GM18909 (cell line): ENCODE results near the gene AGBL4.
A peak's percentile ranks its signal among the peaks of the same experiment; 100 is the strongest.

ENCODE experiments used
- ATAC-seq: cut with Tn5 transposase; IDR thresholded peaks from one replicate; pipeline ENCODE4 v1.9.1; 2021; ENCODE audit warnings: mild to moderate bottlenecking; ENCODE audit not compliant: unreplicated experiment, poor library complexity

The AGBL4 gene

DNA sequence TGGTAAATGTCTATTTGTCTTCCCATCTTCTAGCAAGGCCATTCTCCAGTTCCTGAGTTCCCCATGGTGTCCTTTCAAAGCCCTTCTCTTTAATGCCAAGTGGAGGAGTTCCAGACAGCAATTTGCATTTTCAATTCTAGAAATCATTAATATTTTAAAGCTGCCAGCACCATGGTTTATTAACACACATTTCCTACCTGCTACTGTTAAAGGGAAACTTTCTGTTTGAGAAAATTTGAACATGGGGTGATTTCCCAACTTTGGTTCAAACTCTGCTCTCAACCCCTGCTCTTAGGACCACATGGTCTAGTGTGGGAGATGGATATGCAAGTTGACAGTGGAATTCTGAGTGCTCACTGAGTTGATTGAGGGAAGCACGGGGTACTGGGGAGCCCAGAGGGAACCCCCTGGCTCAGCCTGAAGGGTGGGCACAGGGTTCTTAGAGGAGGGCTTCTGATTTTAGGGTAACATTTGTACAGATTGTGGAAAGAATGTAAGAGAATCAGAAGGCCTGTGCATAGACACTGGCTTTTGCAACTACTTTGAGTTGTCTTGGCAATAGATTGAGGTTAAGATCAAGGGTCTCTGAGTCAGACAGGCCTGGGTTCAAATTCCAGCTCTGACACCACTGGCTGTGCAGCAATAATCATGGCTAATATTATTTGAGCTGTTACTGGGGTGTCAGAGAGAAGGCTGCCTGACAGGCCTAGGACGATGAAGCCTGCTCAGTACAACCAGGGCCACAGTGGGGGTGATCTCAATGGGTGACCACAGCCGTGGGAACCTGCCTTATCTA lies 1344.8 kb downstream of the AGBL4 start:
- peak; percentile 40 for ATAC-seq

DNA sequence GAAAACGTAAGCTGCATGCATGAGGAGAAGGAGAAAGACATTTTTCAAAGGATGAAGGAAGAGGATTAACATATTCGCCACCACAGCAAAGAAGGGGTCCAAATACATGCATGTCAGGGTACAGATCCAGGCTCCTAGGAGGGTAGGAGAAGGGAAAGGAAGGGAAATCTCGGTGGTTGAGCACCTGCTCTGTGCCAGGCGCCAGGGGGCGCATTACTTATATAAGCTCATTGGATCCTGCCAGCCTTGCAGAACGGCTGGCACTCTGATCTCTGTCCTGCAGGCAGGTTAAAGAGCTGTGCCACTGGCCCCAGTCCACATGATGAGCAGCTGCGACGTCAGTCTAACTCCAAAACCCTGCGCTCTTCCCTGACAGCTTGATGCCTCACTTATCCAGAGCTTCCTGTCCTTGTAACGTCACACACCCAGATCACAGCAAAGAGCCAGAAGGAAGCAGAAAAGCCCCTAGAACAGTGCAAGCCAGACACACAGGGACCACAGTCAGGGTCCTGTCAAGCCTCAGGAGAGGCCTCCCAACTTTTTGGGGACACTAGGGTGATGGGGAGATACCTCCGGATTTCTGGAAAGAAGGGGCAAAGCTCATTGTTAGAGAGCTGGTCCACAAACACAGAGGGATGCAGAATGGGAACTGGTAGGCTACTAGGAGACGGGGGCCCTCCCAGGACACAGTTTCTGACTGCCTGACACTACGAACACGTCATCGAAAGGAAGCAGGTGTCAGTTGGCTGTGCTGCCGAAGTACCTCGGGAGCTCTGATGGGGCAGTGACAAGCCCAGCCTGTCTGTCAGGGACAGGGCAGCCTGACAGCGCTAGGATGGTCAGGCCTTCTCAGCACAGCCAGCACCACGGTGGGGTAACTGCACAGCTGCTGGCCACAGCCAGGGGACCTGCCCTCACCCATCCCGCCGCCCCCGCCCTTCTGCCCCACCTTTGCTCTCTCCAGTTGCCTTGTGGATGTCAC lies 1346.2 kb downstream of the AGBL4 start:
- ATAC-seq: peak; percentile 59

DNA sequence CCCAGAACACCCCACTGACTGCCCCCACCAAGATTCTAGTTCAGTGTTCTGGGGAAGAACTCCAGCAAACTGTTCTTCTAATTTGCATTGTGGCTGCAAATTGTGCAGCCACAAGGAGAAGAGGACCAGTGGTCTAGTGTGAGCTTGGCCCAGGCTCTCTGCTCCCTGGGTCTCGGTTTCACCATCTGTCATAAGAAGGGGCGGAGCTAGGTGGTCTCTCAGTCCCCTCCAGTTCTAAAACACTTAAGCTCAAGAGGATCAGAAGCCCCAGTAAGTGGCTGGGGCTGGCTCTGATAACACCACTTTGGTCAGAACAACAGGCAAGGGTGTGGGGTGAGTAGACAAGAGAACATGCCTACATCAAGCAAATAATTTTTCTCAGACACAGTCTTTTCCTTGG lies 1346.9 kb downstream of the AGBL4 start:
- ATAC-seq: peak; percentile 38

DNA sequence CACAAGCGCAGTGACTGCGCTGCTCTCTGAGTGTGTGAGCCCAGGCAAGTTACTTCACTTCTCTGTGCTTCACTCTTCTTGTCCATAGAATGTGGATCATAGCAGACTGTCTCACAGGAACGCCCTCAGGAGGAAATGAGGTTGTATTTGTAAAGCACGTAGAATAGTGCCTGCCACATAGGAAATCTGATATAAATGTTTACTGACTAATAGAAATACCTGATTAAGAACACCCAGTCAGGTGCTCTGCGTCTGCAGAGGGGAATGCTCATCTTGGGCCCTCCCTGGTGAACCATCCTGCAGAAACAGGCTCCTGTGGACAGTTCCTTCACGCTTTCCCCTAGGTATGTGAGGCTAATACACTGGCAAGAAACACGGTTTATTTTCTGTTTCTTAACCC lies 1347.4 kb downstream of the AGBL4 start:
- ATAC-seq: no peak

DNA sequence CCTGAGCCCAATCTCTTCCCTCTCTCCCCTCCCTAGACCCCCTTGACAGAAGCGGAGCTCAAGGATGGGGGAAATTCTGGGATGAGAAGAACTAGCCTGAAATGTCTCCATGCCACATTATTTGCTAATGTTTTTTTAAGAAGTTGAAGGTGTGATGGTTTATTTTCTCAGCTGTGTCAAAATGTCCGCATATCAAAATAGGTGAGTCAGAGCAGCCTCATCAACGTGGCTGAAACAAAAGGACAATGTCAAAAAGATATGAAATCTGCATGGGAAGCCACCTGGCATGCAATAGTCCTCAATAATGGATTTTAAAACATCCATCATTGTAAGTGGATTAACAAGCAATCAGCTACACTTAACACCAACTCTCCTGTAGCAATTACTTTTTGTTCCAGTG lies 1348.5 kb downstream of the AGBL4 start:
- no peak for ATAC-seq

DNA sequence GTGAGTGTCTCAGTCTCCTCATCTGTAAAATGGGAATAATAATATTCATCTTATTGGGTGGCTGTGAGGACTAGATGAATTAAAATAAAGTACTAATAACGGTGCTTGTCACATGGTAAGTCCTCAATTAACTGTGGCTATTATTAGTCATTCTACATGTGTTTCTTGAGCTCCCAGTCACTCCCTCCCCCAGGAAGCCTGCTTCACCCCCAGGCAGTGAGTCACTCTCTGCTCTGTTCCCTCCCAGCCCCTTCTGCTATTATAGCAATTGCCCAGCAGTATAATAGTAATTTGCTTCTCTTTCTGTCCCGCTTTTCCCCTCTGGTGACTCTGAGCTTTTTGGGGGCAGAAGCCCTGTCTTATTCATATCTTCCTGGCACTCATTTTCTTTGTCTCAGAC lies 1349.1 kb downstream of the AGBL4 start:
- ATAC-seq: no peak

DNA sequence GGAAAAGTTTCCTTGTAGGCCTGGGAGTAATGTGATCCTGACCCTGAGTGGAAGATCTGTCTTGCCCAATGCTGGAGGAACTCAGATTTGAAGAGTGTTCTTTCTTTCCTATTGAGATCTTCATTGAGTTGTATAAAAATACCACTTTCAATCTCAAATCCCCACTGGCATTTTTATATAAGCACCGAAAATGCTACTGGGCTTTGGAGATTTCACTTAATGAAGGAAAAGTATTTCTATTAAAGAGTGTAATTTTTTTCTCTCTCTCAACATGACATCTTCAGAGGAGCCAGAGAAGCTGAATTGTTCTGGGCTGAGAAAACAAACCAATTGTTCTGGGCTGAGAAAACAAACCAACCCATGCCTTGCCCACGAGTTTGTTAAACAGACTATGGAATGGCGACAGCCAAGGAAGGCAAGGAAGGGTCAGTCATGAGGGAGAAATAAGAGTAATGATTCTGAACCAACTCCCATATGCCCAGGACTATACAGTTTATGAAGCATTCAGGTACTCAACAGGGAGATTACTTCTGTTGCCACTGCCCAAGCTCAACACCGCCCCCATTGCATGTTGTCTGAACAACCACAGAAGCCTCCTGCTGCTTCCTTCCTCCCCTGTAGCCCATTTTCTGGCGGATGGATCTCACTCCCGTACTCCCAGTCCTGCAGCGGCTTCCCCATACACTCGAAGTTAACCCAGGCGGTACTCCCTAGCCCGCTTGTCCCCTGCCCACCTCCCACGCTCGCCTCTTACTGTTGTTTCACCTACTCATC lies 1350.2 kb downstream of the AGBL4 start:
- no peak for ATAC-seq

DNA sequence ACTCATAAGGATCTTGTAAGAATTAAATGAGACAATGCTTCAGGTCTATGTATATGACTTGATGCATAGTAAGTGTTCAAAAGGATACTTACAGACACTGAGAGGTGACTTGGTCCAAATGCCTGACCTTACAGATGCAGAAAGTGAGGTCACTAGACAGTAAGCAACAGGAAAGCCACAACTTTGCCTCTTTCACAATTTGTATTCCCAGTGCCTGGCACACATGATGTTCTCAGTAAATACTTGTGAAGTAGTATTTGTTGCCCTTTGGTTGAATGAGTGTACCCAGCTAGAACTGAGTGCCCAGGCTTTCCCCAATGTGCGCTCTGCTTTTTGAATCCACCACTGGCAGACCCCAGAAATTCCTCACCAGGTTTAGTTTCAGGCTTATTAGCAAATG lies 1352.2 kb downstream of the AGBL4 start:
- no peak for ATAC-seq

DNA sequence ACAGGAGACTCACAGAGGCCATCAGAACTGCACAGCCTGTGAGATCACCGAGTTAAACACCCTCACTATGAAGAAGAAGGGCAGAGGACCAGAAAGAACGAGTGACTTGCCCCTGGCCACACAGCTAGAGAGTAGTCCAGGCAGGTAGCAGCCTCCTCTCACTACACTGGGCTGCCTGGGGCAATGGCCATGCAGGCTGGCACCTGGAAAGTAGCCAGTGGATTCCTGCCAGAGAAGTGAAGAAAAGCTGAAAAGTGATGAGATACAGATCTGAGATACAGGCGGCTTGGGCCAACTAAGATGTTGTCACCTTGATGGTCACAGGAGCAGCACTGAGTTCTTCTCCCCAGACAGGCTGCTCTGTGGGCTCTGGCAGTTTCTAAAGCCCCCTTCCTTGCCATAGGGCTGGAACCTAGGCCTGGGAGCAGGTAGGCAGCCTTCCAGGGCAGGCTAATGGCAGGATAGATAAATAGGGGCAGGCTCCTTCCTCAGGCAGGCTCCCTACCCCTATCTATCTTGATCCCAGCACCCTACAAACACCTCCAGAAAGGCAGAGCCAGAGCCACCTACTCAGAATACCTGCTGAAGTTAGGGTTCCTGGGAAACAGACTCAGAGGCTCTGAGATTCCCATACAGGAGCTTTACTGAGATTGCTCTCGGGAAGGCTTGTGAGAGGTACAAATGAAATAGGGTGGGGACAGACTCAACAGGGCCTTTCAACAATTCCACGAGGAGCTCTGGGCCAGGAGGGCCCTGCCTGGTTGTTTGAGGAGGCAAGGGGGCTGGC lies 1353.3 kb downstream of the AGBL4 start:
- no peak for ATAC-seq

DNA sequence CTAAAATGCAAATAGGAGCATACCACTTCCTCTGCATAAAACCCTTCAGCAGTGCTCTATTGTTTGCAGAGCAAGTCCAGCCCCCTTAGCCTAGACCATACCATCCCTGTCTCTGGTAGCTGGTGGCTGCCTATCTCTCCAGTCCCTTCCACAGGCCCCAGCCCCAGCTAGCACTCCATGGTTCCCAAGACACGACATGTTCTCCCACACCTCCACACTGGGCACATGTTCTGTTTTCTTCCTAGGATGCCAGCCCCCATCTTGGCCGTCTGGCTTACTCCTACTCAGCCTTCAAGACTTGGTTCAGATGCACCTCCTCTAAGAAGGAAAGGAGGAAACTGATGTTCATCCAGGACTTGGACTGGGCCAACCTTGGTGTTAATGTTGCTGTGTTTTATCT lies 1355.4 kb downstream of the AGBL4 start:
- ATAC-seq: no peak

DNA sequence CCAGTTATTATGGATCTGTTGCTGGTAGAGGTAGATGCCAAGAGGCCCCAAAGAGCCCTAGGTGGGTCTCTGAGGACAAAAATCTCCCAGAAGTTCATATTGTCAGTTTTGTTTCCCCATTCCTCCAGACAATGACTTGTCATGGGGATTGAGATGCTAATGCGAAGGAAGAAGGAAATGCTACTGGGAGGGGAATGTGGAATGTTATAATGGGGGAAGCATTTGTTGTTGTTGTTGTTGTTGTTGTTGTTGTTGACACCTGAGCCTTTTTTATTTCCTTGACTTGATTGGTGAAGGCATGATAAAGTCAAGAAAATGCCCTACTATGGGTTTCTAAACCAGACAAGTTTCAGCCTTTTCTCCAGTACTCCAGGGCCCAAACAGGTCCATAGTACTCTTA lies 1356.0 kb downstream of the AGBL4 start:
- no peak for ATAC-seq

DNA sequence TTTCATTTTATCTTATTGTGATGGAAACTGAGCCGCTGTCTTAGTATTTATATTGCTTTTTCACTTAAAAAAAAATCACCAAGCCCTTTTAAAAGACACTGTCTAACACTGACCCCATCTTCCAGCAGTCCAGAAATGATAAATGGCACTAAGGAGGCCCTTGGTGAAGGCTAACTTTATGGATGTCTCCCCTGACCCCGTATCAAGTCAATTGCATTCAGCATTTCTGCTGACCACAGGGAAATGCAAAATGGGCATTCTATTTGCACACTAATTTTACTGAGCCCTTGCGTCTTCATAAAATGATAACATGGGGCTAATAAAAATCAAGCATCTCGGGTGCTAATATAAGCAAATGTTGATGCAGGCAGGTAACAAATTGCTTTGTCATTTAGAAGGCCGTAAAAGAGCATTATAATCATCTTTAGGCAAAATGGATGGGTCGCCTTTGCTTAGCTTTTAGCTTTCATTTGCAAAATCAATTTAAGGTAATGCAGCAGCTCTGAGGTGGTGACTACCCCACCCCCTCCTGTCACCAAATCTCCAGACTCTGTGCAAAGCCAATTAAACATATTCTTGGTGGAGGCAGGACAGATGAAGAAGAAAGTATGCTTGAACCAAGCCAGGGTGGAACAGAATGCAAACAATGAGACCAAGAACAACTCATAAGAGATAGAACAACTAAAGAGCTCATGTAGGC lies 1357.9 kb downstream of the AGBL4 start:
- no peak for ATAC-seq

DNA sequence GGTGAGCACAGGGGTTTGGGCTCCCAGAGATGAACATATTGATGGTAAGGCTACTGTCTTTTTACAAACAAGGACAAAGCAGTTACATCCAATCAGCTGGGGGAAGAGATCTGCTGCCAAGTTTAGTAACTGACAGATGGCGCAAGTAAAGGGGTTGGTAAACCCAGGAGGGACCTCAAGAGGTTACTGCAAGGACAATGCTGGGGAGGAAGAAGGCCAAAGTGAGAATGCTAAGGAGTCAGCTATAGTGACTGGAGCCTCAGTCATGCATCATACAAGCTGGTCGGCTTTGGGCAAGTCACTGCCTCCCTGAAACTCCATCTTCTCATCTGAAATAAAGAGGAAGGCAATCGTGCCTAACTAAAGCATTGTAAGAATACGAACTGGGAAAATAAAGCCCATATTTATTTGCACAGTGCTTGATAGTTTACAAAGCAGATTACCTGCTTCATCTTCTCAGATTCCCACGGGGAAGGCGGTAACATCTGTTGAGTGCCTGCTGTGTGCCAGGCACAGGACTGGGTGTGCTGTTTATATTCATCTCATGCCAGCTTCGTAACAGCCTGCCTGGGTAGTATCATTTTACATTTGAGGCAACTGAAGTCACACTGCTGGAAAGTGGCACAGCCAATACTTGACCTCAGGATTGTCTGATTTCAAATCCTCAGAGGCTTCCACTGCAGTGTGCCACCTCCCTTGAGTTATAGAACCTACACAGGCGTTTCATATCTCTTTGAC lies 1361.9 kb downstream of the AGBL4 start:
- no peak for ATAC-seq

DNA sequence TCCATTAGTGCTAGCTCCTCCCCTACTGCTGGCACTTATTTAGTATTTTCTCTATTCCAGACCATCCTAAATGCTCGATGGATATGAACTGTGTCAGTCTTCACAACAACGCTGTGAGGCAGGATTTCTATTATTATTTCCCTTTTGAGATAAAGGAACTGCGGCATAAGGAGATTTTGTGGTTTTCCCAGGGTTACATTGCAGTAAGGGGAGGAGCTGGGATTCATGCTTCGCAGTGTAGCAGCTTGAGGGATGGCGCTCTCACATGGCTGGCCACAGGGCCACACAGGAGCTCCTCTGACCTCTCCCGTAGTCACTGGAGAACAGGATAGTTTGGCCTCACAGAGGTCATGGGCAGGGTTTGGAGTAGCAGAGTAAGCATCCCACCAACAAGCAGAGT lies 1364.0 kb downstream of the AGBL4 start:
- no peak for ATAC-seq

DNA sequence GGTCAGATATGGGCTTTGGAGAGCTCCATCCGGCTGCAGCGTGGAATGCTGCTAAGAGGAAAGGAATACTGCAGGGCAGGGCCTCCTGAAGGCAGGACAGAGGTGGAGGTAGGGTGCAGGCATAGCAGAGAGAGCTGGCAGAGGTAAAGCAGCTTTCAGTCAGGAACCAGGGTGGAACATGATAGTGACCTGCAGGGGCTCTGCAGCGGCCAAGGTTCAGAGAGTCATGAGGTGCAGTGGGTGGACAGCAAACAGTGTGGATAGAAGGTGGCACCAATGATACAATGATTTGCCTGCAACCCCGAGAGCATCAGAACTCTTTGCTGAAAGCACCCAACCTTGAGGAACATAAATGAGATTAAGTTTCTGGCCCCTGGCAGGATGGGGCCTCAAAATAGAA lies 1366.3 kb downstream of the AGBL4 start:
- ATAC-seq: no peak

DNA sequence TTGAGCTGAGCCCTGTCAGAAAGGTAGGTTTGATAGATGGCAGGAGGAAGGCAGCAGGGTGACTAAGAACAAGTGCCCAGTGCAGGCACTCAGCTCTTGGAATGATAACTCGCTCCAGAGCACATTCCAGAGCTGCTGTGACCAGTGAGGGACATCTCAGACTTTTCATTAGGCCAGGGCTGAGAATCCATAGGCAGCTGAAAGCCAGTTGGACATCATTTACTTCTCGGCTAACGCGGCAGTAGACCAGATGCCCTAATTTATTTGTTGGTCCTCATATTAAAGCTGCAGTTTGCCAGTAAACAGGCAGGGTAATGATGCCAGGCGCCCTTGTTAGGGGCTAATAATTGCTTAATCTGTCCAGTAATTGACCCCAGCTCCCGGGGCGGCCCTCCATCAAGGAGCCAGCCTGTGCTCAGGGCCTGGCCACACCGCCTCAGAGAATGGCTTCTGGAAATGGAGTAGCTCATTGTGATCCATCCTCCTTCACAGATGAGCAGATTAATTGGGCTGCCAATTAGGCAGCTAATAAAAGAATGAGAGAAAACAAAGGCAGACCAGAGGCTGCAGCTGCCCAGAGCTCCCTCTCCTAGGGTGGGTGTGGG lies 1369.0 kb downstream of the AGBL4 start:
- ATAC-seq: no peak

DNA sequence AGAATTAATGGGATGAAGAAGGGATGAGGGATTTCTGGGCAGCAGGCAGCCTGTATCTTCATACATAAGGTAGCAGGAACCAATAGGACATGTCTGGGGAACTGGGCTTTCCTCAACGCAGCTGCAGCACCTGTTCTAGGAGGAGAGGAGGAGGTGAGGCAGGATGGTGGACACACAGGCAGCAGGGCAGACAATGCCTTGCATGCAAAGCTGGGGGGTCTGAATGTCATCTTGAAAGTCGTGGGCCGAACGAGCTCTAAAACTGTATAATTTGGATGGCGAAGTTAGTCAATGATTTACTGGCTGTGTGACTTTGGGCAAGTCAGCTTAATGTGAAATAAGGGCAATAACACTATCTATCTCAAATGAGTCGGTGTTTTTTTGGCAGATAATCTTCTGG lies 1371.4 kb downstream of the AGBL4 start:
- ATAC-seq: peak; percentile 55

DNA sequence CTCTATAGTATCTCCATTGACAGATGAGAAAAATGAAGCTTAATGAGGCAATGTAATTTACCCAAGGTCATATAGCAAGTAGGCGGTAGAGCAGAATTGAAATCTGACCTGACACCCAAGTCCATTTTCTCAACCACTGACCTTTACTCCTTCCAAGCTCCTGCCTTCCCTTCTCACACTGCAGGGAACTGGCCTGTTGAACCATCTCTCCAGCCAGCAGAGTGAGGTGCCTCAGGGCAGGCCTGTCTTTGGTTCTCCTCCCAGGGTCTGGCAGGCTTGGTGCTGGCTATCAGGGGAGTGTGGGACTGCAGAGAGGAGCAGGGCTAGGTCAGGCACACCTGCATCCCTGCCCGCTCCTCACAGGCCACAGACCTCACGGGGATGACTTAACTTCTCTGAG lies 1373.9 kb downstream of the AGBL4 start:
- no peak for ATAC-seq
